ENCODE results near the gene OMD.
A peak's percentile ranks its signal among the peaks of the same experiment; 100 is the strongest.

The OMD gene

GRCh38 chr9:92463387-92463786 is 39.1 kb upstream of the OMD start:
- intact Hi-C loops (cut with DNase I; ENCODE audit: low total_unique reads) = loop anchor here (5.0 kb wide), 1 partner anchor 154 kb away; no protein-coding TSS in a partner anchor
- Histone ChIP-seq H3K27ac (peak overlapping the region; percentile 85 to 87), H3K4me3 (no peak overlapping the region), H3K4me1 (peaks cover 0 to 35% (median 13%) of the 10 kb centered on the region in 4 donors), H3K36me3 (peaks cover 0 to 8% (median 0%) of the 10 kb centered on the region in 3 donors), H3K27me3 (no peaks in the 10 kb centered on the region), H3K9me3 (no peaks in the 10 kb centered on the region)
- no peak for DNase-seq
- no peak for TF ChIP-seq CTCF (IDR thresholded peaks at IDR 0.05)

DNA sequence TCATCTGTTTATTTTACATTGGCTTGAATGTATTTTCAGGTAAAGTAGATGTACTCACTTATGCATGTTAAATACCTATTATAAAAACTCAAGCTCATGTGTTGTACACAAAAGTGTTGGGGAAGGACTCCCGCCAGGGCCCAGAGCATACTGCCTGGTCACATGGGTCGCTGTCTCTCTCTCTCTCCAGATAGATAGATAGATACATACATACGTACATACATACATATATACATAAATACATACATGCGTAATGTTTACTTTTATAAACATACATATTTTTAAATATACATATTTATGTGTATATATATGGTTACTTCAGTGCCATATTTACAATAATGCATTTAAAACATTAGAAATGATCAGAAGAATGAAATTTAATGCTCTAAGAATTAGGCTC is 33.3 kb upstream of the OMD start:
- intact Hi-C loops (cut with DNase I; ENCODE audit: low total_unique reads) = no loop called here
- Histone ChIP-seq H3K4me1 (peaks cover 0 to under 1% (median 0%) of the 10 kb centered on the region in 4 donors), H3K4me3 (no peak overlapping the region), H3K27me3 (no peaks in the 10 kb centered on the region), H3K9me3 (no peaks in the 10 kb centered on the region), H3K27ac (no peak overlapping the region), H3K36me3 (peaks cover 0 to 18% (median 0%) of the 10 kb centered on the region in 3 donors)
- no peak for DNase-seq
- TF ChIP-seq CTCF (IDR thresholded peaks at IDR 0.05) = no peak

GRCh38 chr9:92455217-92455616 is 30.9 kb upstream of the OMD start:
- no peaks in the 10 kb centered on the region for H3K9me3 ChIP-seq
- no peaks in the 10 kb centered on the region for H3K27me3 ChIP-seq
- no peak for DNase-seq
- TF ChIP-seq CTCF (IDR thresholded peaks at IDR 0.05) = no peak
- peaks cover 0 to 18% (median 0%) of the 10 kb centered on the region in 3 donors for H3K36me3 ChIP-seq
- H3K27ac ChIP-seq = no peak overlapping the region
- intact Hi-C loops (cut with DNase I; ENCODE audit: low total_unique reads) = no loop called here
- no peaks in the 10 kb centered on the region for H3K4me1 ChIP-seq
- no peak overlapping the region for H3K4me3 ChIP-seq

DNA sequence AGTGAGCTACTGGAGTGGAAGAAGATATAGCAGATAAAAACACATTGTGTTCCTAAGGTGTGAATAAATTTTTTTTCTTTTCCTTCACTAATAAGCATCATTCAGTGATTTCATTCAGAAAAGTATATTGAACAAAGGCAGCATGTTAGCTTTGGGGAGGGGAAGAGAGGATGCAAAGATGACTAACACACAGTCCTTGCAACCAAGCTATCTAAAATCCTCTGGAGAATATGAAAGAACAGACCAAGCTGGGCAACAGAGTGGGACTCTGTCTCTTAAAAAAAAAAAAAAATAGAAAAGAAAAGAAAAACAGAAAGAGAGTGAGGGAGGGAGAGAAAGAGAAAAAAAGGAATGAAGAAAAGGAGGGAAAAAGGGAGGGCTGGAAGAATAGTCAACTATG is 22.3 kb upstream of the OMD start:
- Histone ChIP-seq H3K4me3 (no peak overlapping the region), H3K36me3 (no peaks in the 10 kb centered on the region), H3K27me3 (no peaks in the 10 kb centered on the region), H3K4me1 (no peaks in the 10 kb centered on the region), H3K9me3 (no peaks in the 10 kb centered on the region), H3K27ac (no peak overlapping the region)
- no peak for DNase-seq
- intact Hi-C loops (cut with DNase I; ENCODE audit: low total_unique reads) = no loop called here
- TF ChIP-seq CTCF (IDR thresholded peaks at IDR 0.05) = no peak

- no peak overlapping the region for H3K27ac ChIP-seq
- H3K4me1 ChIP-seq = peaks cover 0 to 8% (median under 1%) of the 10 kb centered on the region in 4 donors
- intact Hi-C loops (cut with DNase I; ENCODE audit: low total_unique reads) = no loop called here
- no peaks in the 10 kb centered on the region for H3K9me3 ChIP-seq
- no peak overlapping the region for H3K4me3 ChIP-seq
- H3K36me3 ChIP-seq = no peaks in the 10 kb centered on the region
- no peak for TF ChIP-seq CTCF (IDR thresholded peaks at IDR 0.05)
- no peaks in the 10 kb centered on the region for H3K27me3 ChIP-seq
- DNase-seq = no peak
These were observed 20.6 kb upstream of the OMD start for GRCh38 chr9:92444841-92445240.

- Histone ChIP-seq H3K27me3 (no peaks in the 10 kb centered on the region), H3K27ac (no peak overlapping the region), H3K4me3 (no peak overlapping the region), H3K4me1 (peaks cover 0 to 22% (median 3%) of the 10 kb centered on the region in 4 donors), H3K36me3 (no peaks in the 10 kb centered on the region), H3K9me3 (no peaks in the 10 kb centered on the region)
- TF ChIP-seq CTCF (IDR thresholded peaks at IDR 0.05) = no peak
- intact Hi-C loops (cut with DNase I; ENCODE audit: low total_unique reads) = no loop called here
- DNase-seq = no peak
These were observed 16.4 kb upstream of the OMD start for GRCh38 chr9:92440751-92441046.
